Activated T-cell treated with anti-CD3 and anti-CD28 coated beads, Interleukin-2, amount 50 U/mL, for 72 hours (primary cell): ENCODE results near the gene HNRNPCL1. TPM values are rescaled to one million over a fixed set of nuclear protein-coding genes. Genes with fewer than 3 reads are reported as not detected.
"Not testable (repeated sequence)": the region's sequence is repeated elsewhere in the genome, so short reads cannot be mapped to it uniquely, and the experiment has no call there.

Experiments
- ATAC-seq, 2 donors: fragments of 150-1000 bp; cut with Tn5 transposase; replicated peaks in 1 of 2; 2 replicates each; pipeline ENCODE4 v1.10.0; 2021; ENCODE audit warnings: moderate library complexity in 2 of 2, mild to moderate bottlenecking in 1 of 2
- DNase-seq, 2 donors: peaks; one replicate each; pipeline ENCODE4 v3.0.0; 2021 to 2022; ENCODE audit warnings: mixed read lengths in 1 of 2
- H3K27ac Mint-ChIP-seq: one replicate; pipeline ENCODE4 v1.8.0; 2022; ENCODE audit warnings: mild to moderate bottlenecking, moderate library complexity, mixed read lengths
- H3K27me3 Mint-ChIP-seq: one replicate; pipeline ENCODE4 v1.8.0; 2022; ENCODE audit warnings: low read depth, mixed read lengths
- H3K36me3 Mint-ChIP-seq, 2 donors: one replicate each; pipeline ENCODE4 v1.8.0; 2022; ENCODE audit warnings: mixed read lengths in 2 of 2, mild to moderate bottlenecking in 1 of 2; ENCODE audit not compliant: insufficient read depth in 2 of 2
- H3K4me1 Mint-ChIP-seq: one replicate; pipeline ENCODE4 v1.8.0; 2022; ENCODE audit warnings: low read depth, mixed read lengths
- H3K4me3 Mint-ChIP-seq, 2 donors: one replicate each; pipeline ENCODE4 v1.8.0; 2022; ENCODE audit warnings: mild to moderate bottlenecking in 2 of 2, mixed read lengths in 2 of 2, moderate library complexity in 2 of 2
- H3K9me3 Mint-ChIP-seq, 2 donors: one replicate each; pipeline ENCODE4 v1.8.0; 2022; ENCODE audit warnings: mixed read lengths in 2 of 2
- total RNA-seq, 2 donors: library from RNA; stranded (reverse); gene quantifications; one replicate each; pipeline ENCODE4 v1.2.3, GENCODE V29; 2022

HNRNPCL1 gene
- not detected for total RNA-seq

DNA sequence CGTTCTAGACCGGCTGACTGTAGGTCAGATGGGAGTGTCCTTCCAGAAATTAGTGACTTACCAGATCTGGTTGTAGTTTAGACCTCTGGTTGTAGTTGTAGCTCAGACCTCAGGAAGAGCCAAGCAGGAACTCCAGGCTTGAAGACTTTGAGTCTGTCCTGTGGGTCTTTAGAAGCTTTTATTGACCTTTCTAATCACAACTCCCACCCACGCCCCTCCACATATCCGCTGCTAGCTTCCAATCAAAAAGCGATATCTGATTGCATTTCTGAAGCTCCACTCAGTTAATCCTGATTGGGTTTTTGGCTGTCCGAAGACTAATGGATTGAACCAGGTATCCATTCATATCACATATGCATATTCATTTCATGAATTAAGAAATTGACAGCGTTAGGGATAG lies at the start of gene HNRNPCL1:
Gene HNRNPCL1, minus strand, starts transcription at position 101 of the 400 bp plus-strand sequence. CDS start 431 bp downstream, outside the sequence.
- ATAC-seq, H3K4me1 Mint-ChIP-seq, DNase-seq, H3K27ac Mint-ChIP-seq, H3K4me3 Mint-ChIP-seq, H3K36me3 Mint-ChIP-seq, H3K9me3 Mint-ChIP-seq: not testable (repeated sequence)
- H3K27me3 Mint-ChIP-seq = peaks cover 13% of the 10 kb centered on the region

DNA sequence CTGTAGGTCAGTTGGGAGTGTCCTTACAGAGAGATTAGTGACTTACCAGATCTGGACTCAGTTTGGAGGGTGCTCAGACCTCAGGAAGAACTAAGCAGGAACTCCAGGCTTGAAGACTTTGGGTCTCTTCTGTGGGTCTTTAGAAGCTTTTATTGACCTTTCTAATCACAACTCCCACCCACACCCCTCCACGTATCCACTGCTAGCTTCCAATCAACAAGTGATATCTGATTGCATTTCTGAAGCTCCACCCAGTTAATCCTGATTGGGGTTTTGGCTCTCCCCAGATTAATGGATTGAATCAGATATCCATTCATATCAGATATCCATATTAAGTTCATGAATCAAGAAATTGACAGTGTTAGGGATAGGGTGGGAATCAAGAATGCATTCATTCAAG lies 49.6 kb upstream of the HNRNPCL1 start, which contains the start of gene PRAMEF10:
Gene PRAMEF10, minus strand, starts transcription at position 101 of the 400 bp plus-strand sequence. CDS start 2,423 bp downstream, outside the sequence.
- not testable (repeated sequence) for ATAC-seq, DNase-seq, H3K27me3 Mint-ChIP-seq, H3K4me3 Mint-ChIP-seq, H3K36me3 Mint-ChIP-seq, H3K27ac Mint-ChIP-seq, H3K4me1 Mint-ChIP-seq, H3K9me3 Mint-ChIP-seq

DNA sequence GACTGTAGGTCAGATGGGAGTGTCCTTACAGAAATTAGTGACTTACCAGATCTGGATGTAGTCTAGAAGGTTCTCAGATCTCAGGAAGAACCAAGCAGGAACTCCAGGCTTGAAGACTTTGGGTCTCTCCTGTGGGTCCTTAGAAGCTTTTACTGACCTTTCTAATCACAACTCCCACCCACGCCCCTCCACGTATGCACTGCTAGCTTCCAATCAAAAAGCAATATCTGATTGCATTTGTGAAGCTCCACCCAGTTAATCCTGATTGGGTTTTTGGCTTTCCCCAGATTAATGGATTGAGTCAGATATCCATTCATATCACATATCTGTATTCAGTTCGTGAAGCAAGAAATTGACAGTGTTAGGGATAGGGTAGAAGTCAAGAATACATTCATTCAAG lies 37.6 kb upstream of the HNRNPCL1 start, which contains the start of gene PRAMEF4:
Gene PRAMEF4, minus strand, starts transcription at position 101 of the 400 bp plus-strand sequence. CDS start 2,807 bp downstream, outside the sequence.
- H3K27me3 Mint-ChIP-seq, H3K9me3 Mint-ChIP-seq, DNase-seq, ATAC-seq, H3K4me3 Mint-ChIP-seq, H3K27ac Mint-ChIP-seq, H3K4me1 Mint-ChIP-seq, H3K36me3 Mint-ChIP-seq: not testable (repeated sequence)

GRCh38 chr1:12878453-12878852 lies 29.9 kb upstream of the HNRNPCL1 start:
- not testable (repeated sequence) for H3K4me3 Mint-ChIP-seq, ATAC-seq

GRCh38 chr1:12863131-12863880 lies 14.8 kb upstream of the HNRNPCL1 start:
- H3K4me3 Mint-ChIP-seq, H3K36me3 Mint-ChIP-seq, H3K9me3 Mint-ChIP-seq, H3K27me3 Mint-ChIP-seq, H3K27ac Mint-ChIP-seq, DNase-seq, H3K4me1 Mint-ChIP-seq, ATAC-seq: not testable (repeated sequence)

More at GRCh38 chr1:12878453-12878852, 29.9 kb upstream of the HNRNPCL1 start:
- not testable (repeated sequence) for H3K36me3 Mint-ChIP-seq, H3K27ac Mint-ChIP-seq, H3K27me3 Mint-ChIP-seq, DNase-seq, H3K4me1 Mint-ChIP-seq, H3K9me3 Mint-ChIP-seq

DNA sequence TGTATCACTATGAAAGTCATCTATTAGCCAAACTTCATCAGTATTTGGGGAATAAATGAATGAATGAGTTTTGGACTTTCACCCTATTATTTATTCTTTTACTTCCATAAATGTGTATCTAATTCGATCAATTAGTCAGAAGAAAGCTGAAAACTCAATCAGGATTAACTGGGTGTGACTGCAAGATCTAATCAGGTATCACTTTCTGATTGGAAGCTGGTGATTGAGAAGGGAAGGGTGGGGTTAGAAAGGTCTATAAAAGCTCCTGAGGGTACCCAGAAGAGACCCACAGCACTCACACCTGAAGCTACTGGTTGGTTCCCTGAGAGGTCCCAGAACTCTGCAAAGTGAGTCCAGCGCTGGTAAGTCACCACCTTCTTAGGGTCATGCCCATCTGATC lies 8.3 kb upstream of the HNRNPCL1 start, which contains the start of gene PRAMEF2:
Gene PRAMEF2, plus strand, starts transcription at position 301 of the 400 bp plus-strand sequence. CDS start 1,924 bp downstream, outside the sequence.
- not testable (repeated sequence) for H3K4me3 Mint-ChIP-seq, H3K4me1 Mint-ChIP-seq, ATAC-seq, H3K27ac Mint-ChIP-seq, H3K9me3 Mint-ChIP-seq, H3K36me3 Mint-ChIP-seq, H3K27me3 Mint-ChIP-seq, DNase-seq

- Mint-ChIP-seq H3K27ac (no peak overlapping the region), H3K9me3 (peaks cover 0 to 6% of the 10 kb centered on the region in 2 donors), H3K4me3 (no peak overlapping the region), H3K27me3 (peaks cover 13% of the 10 kb centered on the region), H3K4me1 (no peaks in the 10 kb centered on the region), H3K36me3 (peaks cover 0 to 1% of the 10 kb centered on the region in 2 donors)
- DNase-seq (no peak), ATAC-seq (no peak)
Observed at GRCh38 chr1:12851779-12852178, 3.3 kb upstream of the HNRNPCL1 start.

GRCh38 chr1:12833251-12833650 lies 15.3 kb downstream of the HNRNPCL1 start:
- not testable (repeated sequence) for H3K4me3 Mint-ChIP-seq, DNase-seq, ATAC-seq, H3K9me3 Mint-ChIP-seq, H3K27me3 Mint-ChIP-seq, H3K36me3 Mint-ChIP-seq, H3K4me1 Mint-ChIP-seq, H3K27ac Mint-ChIP-seq

DNA sequence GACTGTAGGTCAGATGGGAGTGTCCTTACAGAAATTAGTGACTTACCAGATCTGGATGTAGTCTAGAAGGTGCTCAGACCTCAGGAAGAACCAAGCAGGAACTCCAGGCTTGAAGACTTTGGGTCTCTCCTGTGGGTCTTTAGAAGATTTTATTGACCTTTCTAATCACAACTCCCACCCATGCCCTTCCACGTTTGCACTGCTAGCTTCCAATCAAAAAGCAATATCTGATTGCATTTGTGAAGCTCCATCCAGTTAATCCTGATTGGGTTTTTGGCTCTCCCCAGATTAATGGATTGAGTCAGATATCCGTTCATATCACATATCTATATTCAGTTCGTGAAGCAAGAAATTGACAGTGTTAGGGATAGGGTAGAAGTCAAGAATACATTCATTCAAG lies 17.2 kb downstream of the HNRNPCL1 start, which contains the start of gene PRAMEF11:
Gene PRAMEF11, minus strand, starts transcription at position 101 of the 400 bp plus-strand sequence. CDS start 2,621 bp downstream, outside the sequence.
- H3K4me3 Mint-ChIP-seq, ATAC-seq, H3K4me1 Mint-ChIP-seq, H3K9me3 Mint-ChIP-seq, H3K27me3 Mint-ChIP-seq, DNase-seq, H3K27ac Mint-ChIP-seq, H3K36me3 Mint-ChIP-seq: not testable (repeated sequence)

- peaks cover 31% of the 10 kb centered on the region for H3K27me3 Mint-ChIP-seq
- not testable (repeated sequence) for DNase-seq, H3K9me3 Mint-ChIP-seq, H3K36me3 Mint-ChIP-seq, H3K4me3 Mint-ChIP-seq, H3K4me1 Mint-ChIP-seq, H3K27ac Mint-ChIP-seq, ATAC-seq
Observed at GRCh38 chr1:12819061-12819460, 29.5 kb downstream of the HNRNPCL1 start.

GRCh38 chr1:12811409-12811784 lies 37.1 kb downstream of the HNRNPCL1 start:
- Mint-ChIP-seq H3K4me3 (no peak overlapping the region), H3K9me3 (no peaks in the 10 kb centered on the region), H3K36me3 (no peaks in the 10 kb centered on the region), H3K27me3 (peaks cover 15% of the 10 kb centered on the region), H3K4me1 (no peaks in the 10 kb centered on the region), H3K27ac (no peak overlapping the region)
- ATAC-seq = no peak
- DNase-seq = no peak

- H3K27ac Mint-ChIP-seq = no peak overlapping the region
- ATAC-seq = no peak
- no peaks in the 10 kb centered on the region for H3K4me1 Mint-ChIP-seq
- no peaks in the 10 kb centered on the region for H3K36me3 Mint-ChIP-seq
- no peak for DNase-seq
- H3K9me3 Mint-ChIP-seq = no peaks in the 10 kb centered on the region
- H3K27me3 Mint-ChIP-seq = peaks cover 19% of the 10 kb centered on the region
- no peak overlapping the region for H3K4me3 Mint-ChIP-seq
Observed at GRCh38 chr1:12810691-12811408, 37.7 kb downstream of the HNRNPCL1 start.

- Mint-ChIP-seq H3K4me1 (no peaks in the 10 kb centered on the region), H3K27ac (no peak overlapping the region), H3K27me3 (peaks cover 24% of the 10 kb centered on the region), H3K9me3 (peaks cover 4% of the 10 kb centered on the region in 2 donors), H3K4me3 (no peak overlapping the region), H3K36me3 (peaks cover 0 to 3% of the 10 kb centered on the region in 2 donors)
- ATAC-seq (no peak), DNase-seq (no peak)
Observed at GRCh38 chr1:12809933-12810332, 38.6 kb downstream of the HNRNPCL1 start.
